Adrenal gland (tissue), 5 donors: ENCODE results near the gene CLASP1.

Experiments
- CTCF ChIP-seq, 6 experiments: fragments of 450-650 bp in 4 of 6; fragments of 200-600 bp in 2 of 6; sonication (generic) in 1 of 6; IDR thresholded peaks; 1 replicate in 5 of 6; 2 replicates in 1 of 6; pipeline versions ENCODE4 v1.5.1 to v1.8.0; 2016 to 2021; ENCODE audit warnings: antibody characterized with exemption in 6 of 6, mild to moderate bottlenecking in 2 of 6, moderate library complexity in 1 of 6
- POLR2A ChIP-seq, 2 donors: fragments of 450-650 bp; IDR thresholded peaks; one replicate each; pipeline ENCODE4 v1.6.1; 2017; ENCODE audit warnings: antibody characterized with exemption in 2 of 2, mild to moderate bottlenecking in 2 of 2, moderate library complexity in 1 of 2
- donor health status: DM: no; HTN: no; CAD: no.

GRCh38 chr2:121429119-121429903, 220.0 kb downstream of the CLASP1 start:
- TF ChIP-seq POLR2A (IDR thresholded peaks at IDR 0.05) = no peak
- TF ChIP-seq CTCF (IDR thresholded peaks at IDR 0.05) = no peak
